GM18909 (cell line): ENCODE measurements around the gene JAZF1.
"Not testable (repeated sequence)": the region's sequence is repeated elsewhere in the genome, so short reads cannot be mapped to it uniquely, and the experiment has no call there.

Experiments used
- ATAC-seq: cut with Tn5 transposase; IDR thresholded peaks from one replicate; pipeline ENCODE4 v1.9.1; 2021; ENCODE audit warnings: mild to moderate bottlenecking; ENCODE audit not compliant: unreplicated experiment, poor library complexity

Gene JAZF1

GRCh38 chr7:27930910-27931476 lies 249.6 kb downstream of the JAZF1 start:
- no peak for ATAC-seq

GRCh38 chr7:27929127-27929526 lies 251.5 kb downstream of the JAZF1 start:
- no peak for ATAC-seq

- ATAC-seq, result no peak
Observed at GRCh38 chr7:27928001-27928400, 252.6 kb downstream of the JAZF1 start.

GRCh38 chr7:27925573-27926201 lies 254.9 kb downstream of the JAZF1 start:
- ATAC-seq, result peak; percentile 59

- ATAC-seq, result no peak
Observed at GRCh38 chr7:27923642-27923980, 257.0 kb downstream of the JAZF1 start.

GRCh38 chr7:27922907-27923641 lies 257.5 kb downstream of the JAZF1 start:
- peak; percentile 72 for ATAC-seq

- not testable (repeated sequence) for ATAC-seq
Observed at GRCh38 chr7:27922389-27922788, 258.2 kb downstream of the JAZF1 start.

- no peak for ATAC-seq
Observed at GRCh38 chr7:27921081-27921836, 259.3 kb downstream of the JAZF1 start.

- ATAC-seq, result no peak
Observed at GRCh38 chr7:27920281-27920946, 260.2 kb downstream of the JAZF1 start.

- ATAC-seq, result no peak
Observed at GRCh38 chr7:27918503-27918902, 262.1 kb downstream of the JAZF1 start.

- no peak for ATAC-seq
Observed at GRCh38 chr7:27917774-27918314, 262.8 kb downstream of the JAZF1 start.

GRCh38 chr7:27917119-27917518 lies 263.5 kb downstream of the JAZF1 start:
- no peak for ATAC-seq

GRCh38 chr7:27916372-27916771 lies 264.2 kb downstream of the JAZF1 start:
- no peak for ATAC-seq

- no peak for ATAC-seq
Observed at GRCh38 chr7:27914409-27914808, 266.2 kb downstream of the JAZF1 start.

GRCh38 chr7:27912751-27913150 lies 267.8 kb downstream of the JAZF1 start:
- ATAC-seq, result no peak

- ATAC-seq, result no peak
Observed at GRCh38 chr7:27911920-27912319, 268.7 kb downstream of the JAZF1 start.

GRCh38 chr7:27910326-27910725 lies 270.3 kb downstream of the JAZF1 start:
- ATAC-seq, result no peak

GRCh38 chr7:27908534-27909165 lies 271.9 kb downstream of the JAZF1 start:
- ATAC-seq, result no peak

GRCh38 chr7:27906385-27907091 lies 274.1 kb downstream of the JAZF1 start:
- no peak for ATAC-seq
